Endothelial cell of umbilical vein (primary cell): Measurements from ENCODE around the gene EDAR. TPM values are rescaled to one million over a fixed set of nuclear protein-coding genes. Genes with fewer than 3 reads are reported as not detected.

Source experiments
- BruUV-seq: library from RNA; stranded (reverse); fragments of 400-500 nt; replicated peaks from 2 replicates; lab custom pipeline; 2021; lab: Mats Ljungman, UMichigan
- CTCF ChIA-PET: fragments of 300-600, 350-600 bp; sonication (Branson Sonifier 250); formaldehyde crosslinking; loops from one replicate; lab custom pipeline; 2021; ENCODE audit warnings: antibody characterized with exemption, inconsistent platforms; lab: Charles Lee
- POLR2A ChIA-PET: fragments of 300-600, 350-600 bp; sonication (Branson Sonifier 250); formaldehyde crosslinking; loops from one replicate; lab custom pipeline; 2021; ENCODE audit warnings: antibody characterized with exemption, inconsistent platforms; lab: Charles Lee
- DNase-seq: peaks from one replicate; pipeline ENCODE4 v3.0.0-alpha.2; 2011; ENCODE audit warnings: low read depth, low spot score
- FAIRE-seq: peaks from 2 replicates; lab custom pipeline; 2011; peaks lifted over from hg19 to GRCh38; lab: Jason Lieb, UNC
- H2AFZ ChIP-seq: 2 replicates; pipeline ENCODE4 v1.6.0; 2012; ENCODE audit warnings: low read depth, low read length, control low read depth, inconsistent platforms
- H3K27ac ChIP-seq: 2 replicates; pipeline ENCODE4 v1.5.1; 2011; ENCODE audit warnings: low read depth, mild to moderate bottlenecking, control low read depth, low read length, moderate library complexity; ENCODE audit not compliant: insufficient read depth
- H3K27me3 ChIP-seq, 2 experiments: 2 replicates each; pipeline versions ENCODE4 v1.6.0 to v1.6.1; 2011; ENCODE audit warnings: low read length in 2 of 2, mixed read lengths in 1 of 2; ENCODE audit not compliant: control insufficient read depth in 2 of 2, insufficient read depth in 2 of 2
- H3K36me3 ChIP-seq, 2 experiments: 2 replicates in 1 of 2; 3 replicates in 1 of 2; pipeline ENCODE4 v1.5.1; 2011; ENCODE audit warnings: low read length in 2 of 2, mild to moderate bottlenecking in 1 of 2, moderate library complexity in 1 of 2; ENCODE audit not compliant: control insufficient read depth in 2 of 2, insufficient read depth in 2 of 2; ENCODE audit errors: extremely low read depth in 1 of 2
- H3K4me1 ChIP-seq: 3 replicates; pipeline ENCODE4 v1.5.1; 2011; ENCODE audit warnings: mild to moderate bottlenecking, low read length; ENCODE audit not compliant: control insufficient read depth, insufficient read depth; ENCODE audit errors: extremely low read depth
- H3K4me2 ChIP-seq: 2 replicates; pipeline ENCODE4 v1.6.1; 2011; ENCODE audit warnings: low read length, control low read depth, mixed read lengths; ENCODE audit not compliant: insufficient read depth
- H3K4me3 ChIP-seq, 3 experiments: fragments of 200-600 bp in 1 of 3; sonication (generic), shearing (Covaris generic) in 1 of 3; replicated peaks in 1 of 3; 2 replicates each; pipeline ENCODE4 v1.5.1; 2011 to 2016; ENCODE audit warnings: control low read depth in 3 of 3, low read length in 3 of 3, mild to moderate bottlenecking in 2 of 3, inconsistent platforms in 1 of 3, low read depth in 1 of 3, moderate library complexity in 1 of 3; ENCODE audit not compliant: insufficient read depth in 1 of 3
- H3K79me2 ChIP-seq: 2 replicates; pipeline ENCODE4 v1.6.0; 2012; ENCODE audit warnings: low read length, inconsistent platforms; ENCODE audit not compliant: control insufficient read depth, insufficient read depth
- H3K9ac ChIP-seq: replicated peaks from 2 replicates; pipeline ENCODE3; 2011; ENCODE audit warnings: low read length, control low read depth; ENCODE audit not compliant: insufficient read depth; ENCODE audit errors: extremely low read depth
- H3K9me1 ChIP-seq: replicated peaks from 3 replicates; pipeline ENCODE4 v1.6.0; 2011; ENCODE audit warnings: mild to moderate bottlenecking, low read length; ENCODE audit not compliant: control insufficient read depth, insufficient read depth; ENCODE audit errors: extremely low read depth
- H3K9me3 ChIP-seq: replicated peaks from 2 replicates; pipeline ENCODE4 v1.5.1; 2012; ENCODE audit warnings: low read length, inconsistent platforms; ENCODE audit not compliant: control insufficient read depth, insufficient read depth
- H4K20me1 ChIP-seq: replicated peaks from 2 replicates; pipeline ENCODE3; 2011; ENCODE audit warnings: mild to moderate bottlenecking, low read length; ENCODE audit not compliant: control insufficient read depth, insufficient read depth; ENCODE audit errors: extremely low read depth
- EZH2 ChIP-seq: IDR thresholded peaks from 2 replicates; pipeline ENCODE4 v1.6.1; 2012; ENCODE audit warnings: borderline replicate concordance, low read depth, mild to moderate bottlenecking, moderate library complexity, low read length, inconsistent platforms; ENCODE audit not compliant: severe bottlenecking
- FOS ChIP-seq: IDR thresholded peaks from 2 replicates; pipeline ENCODE4 v1.6.1; 2011; ENCODE audit warnings: mild to moderate bottlenecking, low read length, moderate library complexity, borderline replicate concordance; ENCODE audit not compliant: insufficient read depth
- GATA2 ChIP-seq: IDR thresholded peaks from 2 replicates; pipeline ENCODE4 v1.7.0; 2011; ENCODE audit warnings: low read depth, mild to moderate bottlenecking, moderate library complexity, mixed read lengths, low read length; ENCODE audit not compliant: insufficient read length, insufficient read depth
- JUN ChIP-seq: IDR thresholded peaks from 2 replicates; pipeline ENCODE4 v1.6.1; 2011; ENCODE audit warnings: borderline replicate concordance, low read depth; ENCODE audit not compliant: insufficient read length, insufficient read depth
- MYC ChIP-seq: IDR thresholded peaks from one replicate; pipeline ENCODE4 v1.6.1; 2011; ENCODE audit warnings: mild to moderate bottlenecking, low read depth, low read length
- POLR2A ChIP-seq: IDR thresholded peaks from 2 replicates; pipeline ENCODE4 v1.6.1; 2012; ENCODE audit warnings: low read depth, mild to moderate bottlenecking, control low read depth, low read length
- POLR2AphosphoS5 ChIP-seq: IDR thresholded peaks from 2 replicates; pipeline ENCODE4 v1.6.1; 2012; ENCODE audit warnings: low read depth, mild to moderate bottlenecking, control low read depth, low read length, moderate library complexity; ENCODE audit not compliant: insufficient read depth
- dilution Hi-C: fragments of 300-500 bp; cut with MboI; formaldehyde crosslinking; loops from one replicate; pipeline ENCODE4 v1.15.0; 2019; ENCODE audit warnings: low sequenced_read_pairs; ENCODE audit not compliant: extremely low pct_ligation_motif_present
- intact Hi-C: fragments of 100-400 bp; cut with micrococcal nuclease; formaldehyde crosslinking; loops from one replicate; pipeline ENCODE4 v1.10.0; 2022
- polyA plus RNA-seq, 4 experiments: library from polyadenylated mRNA; depleted of rRNA in 3 of 4; stranded (reverse) in 3 of 4; unstranded in 1 of 4; fragments of >200 nt; gene quantifications; 2 replicates each; pipeline versions ENCODE4 v1.2.1 to v1.2.3, GENCODE V29; 2011 to 2012; ENCODE audit warnings: missing spikeins in 1 of 4
- total RNA-seq: library from RNA; stranded (reverse); gene quantifications from 2 replicates; pipeline ENCODE4 v1.2.3, GENCODE V29; 2021
- TF ChIP-seq, protein P1 (sequence below), 2 donors: IDR thresholded peaks; 1 replicate in 1 of 2; 2 replicates in 1 of 2; pipeline ENCODE4 v1.5.1; 2011; ENCODE audit warnings: low read length in 2 of 2, mild to moderate bottlenecking in 2 of 2, moderate library complexity in 2 of 2, control low read depth in 1 of 2, inconsistent platforms in 1 of 2, low read depth in 1 of 2; ENCODE audit not compliant: insufficient read depth in 1 of 2; ENCODE audit errors: extremely low read depth in 1 of 2
- TF ChIP-seq, protein P2 (sequence below): IDR thresholded peaks from 2 replicates; pipeline ENCODE4 v1.6.1; 2011; ENCODE audit not compliant: insufficient read depth, insufficient read length

EDAR gene
- total and polyA plus RNA-seq, 2 donors (not counting 3 experiments of a cell fraction or from before 2014, with no cell fraction given): not detected

DNA sequence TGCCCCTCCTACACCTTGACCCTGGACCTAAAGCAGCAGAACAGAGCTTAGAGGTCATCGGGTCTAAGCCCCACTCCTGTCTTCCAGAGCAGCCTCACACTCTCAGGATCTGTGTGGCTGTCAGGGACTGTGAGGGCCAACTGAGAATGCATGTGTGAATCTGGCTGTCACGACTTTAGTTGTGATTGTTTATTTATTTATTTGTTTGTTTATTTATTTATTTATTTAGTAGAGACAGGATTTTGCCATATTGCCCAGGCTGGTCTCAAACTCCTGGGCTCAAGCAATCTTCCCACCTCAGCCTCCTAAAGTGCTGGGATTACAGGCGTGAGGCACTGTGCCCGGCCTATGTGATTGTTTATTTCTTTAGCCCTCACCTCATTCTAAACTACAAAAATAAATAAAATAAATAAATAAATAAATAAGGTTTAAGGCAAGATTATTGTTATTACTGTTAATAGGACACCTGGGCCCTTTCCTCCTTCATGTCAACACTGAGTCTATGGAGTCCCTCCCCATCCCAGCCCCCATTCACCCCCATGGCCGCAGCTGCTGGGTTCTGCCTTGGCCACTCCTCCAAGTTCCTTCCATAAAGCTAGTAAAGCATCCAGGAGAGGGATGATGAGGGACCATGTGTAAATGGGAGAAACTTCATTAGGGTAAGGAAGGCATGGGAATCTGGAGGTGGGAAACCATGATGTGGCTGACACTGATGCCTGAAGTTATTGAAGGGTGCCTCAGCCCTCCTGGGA, 39.9 kb upstream of the EDAR start:
- no peak overlapping the region for H3K4me2 ChIP-seq
- H3K27me3 ChIP-seq: peaks cover 0 to 2% of the 10 kb centered on the region in 2 experiments
- H2AFZ ChIP-seq: no peak overlapping the region
- H3K79me2 ChIP-seq: no peaks in the 10 kb centered on the region
- DNase-seq: no peak
- H4K20me1 ChIP-seq: no peaks in the 10 kb centered on the region
- peaks cover 9% of the 10 kb centered on the region for H3K4me1 ChIP-seq
- no peak overlapping the region for H3K27ac ChIP-seq
- H3K4me3 ChIP-seq: no peak overlapping the region
- BruUV-seq: no TSS peak
- intact Hi-C loops: no loop called here
- dilution Hi-C loops: no loop called here
- H3K9ac ChIP-seq: no peak overlapping the region
- H3K9me3 ChIP-seq: no peaks in the 10 kb centered on the region
- CTCF ChIA-PET: interaction anchor here (0.6 kb wide), 1 partner anchor 657 kb away, joined by 3 read pairs; no protein-coding TSS in a partner anchor
- TF ChIP-seq, protein P1, sequence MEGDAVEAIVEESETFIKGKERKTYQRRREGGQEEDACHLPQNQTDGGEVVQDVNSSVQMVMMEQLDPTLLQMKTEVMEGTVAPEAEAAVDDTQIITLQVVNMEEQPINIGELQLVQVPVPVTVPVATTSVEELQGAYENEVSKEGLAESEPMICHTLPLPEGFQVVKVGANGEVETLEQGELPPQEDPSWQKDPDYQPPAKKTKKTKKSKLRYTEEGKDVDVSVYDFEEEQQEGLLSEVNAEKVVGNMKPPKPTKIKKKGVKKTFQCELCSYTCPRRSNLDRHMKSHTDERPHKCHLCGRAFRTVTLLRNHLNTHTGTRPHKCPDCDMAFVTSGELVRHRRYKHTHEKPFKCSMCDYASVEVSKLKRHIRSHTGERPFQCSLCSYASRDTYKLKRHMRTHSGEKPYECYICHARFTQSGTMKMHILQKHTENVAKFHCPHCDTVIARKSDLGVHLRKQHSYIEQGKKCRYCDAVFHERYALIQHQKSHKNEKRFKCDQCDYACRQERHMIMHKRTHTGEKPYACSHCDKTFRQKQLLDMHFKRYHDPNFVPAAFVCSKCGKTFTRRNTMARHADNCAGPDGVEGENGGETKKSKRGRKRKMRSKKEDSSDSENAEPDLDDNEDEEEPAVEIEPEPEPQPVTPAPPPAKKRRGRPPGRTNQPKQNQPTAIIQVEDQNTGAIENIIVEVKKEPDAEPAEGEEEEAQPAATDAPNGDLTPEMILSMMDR (IDR thresholded peaks at IDR 0.05; ENCODE audit: extremely low read depth in 1 of 2, insufficient read depth in 1 of 2, low read depth in 1 of 2, low read length in 2 of 2): no peak
- no peak for TF ChIP-seq GATA2
- TF ChIP-seq, protein P2, sequence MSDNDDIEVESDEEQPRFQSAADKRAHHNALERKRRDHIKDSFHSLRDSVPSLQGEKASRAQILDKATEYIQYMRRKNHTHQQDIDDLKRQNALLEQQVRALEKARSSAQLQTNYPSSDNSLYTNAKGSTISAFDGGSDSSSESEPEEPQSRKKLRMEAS: no peak
- no peak for TF ChIP-seq JUN
- TF ChIP-seq POLR2A: no peak
- no peak for TF ChIP-seq EZH2
- TF ChIP-seq POLR2AphosphoS5: no peak
- TF ChIP-seq FOS: no peak
- no peak for TF ChIP-seq MYC
- H3K9me1 ChIP-seq: no peaks in the 10 kb centered on the region
- no peak for FAIRE-seq
- no peaks in the 10 kb centered on the region for H3K36me3 ChIP-seq
- POLR2A ChIA-PET: no interaction called here
